Measurements from ENCODE around the gene SLC24A1. TPM values are rescaled to one million over a fixed set of nuclear protein-coding genes. Genes with fewer than 3 reads are reported as not detected.
A peak's percentile ranks its signal among the peaks of the same experiment; 100 is the strongest.

The SLC24A1 gene
- total and polyA plus RNA-seq, 2 of the 4 experiments (the other 2 are of a cell fraction): 3.6 to 4.9 TPM

- ChIA-PET POLR2A (ENCODE audit: unreplicated experiment) (no interaction called here), CTCF (interaction anchor here (1.7 kb wide), 1 partner anchor 164 kb away, joined by 4 read pairs; no protein-coding TSS in a partner anchor)
- Histone ChIP-seq H2BK5ac (ENCODE audit: low read depth, low read length, poor library complexity, severe bottlenecking) (no peak overlapping the region), H3K4ac (ENCODE audit: low read depth, low read length) (no peak overlapping the region), H3K56ac (ENCODE audit: extremely low read depth, insufficient read depth, low read length) (no peak overlapping the region), H3K9me3 (ENCODE audit: control insufficient read depth, insufficient read depth, low read length) (no peaks in the 10 kb centered on the region), H3K79me1 (ENCODE audit: low read depth in 1 of 2, low read length in 2 of 2) (no peaks in the 10 kb centered on the region), H2BK20ac (ENCODE audit: low read depth, low read length) (no peak overlapping the region), H4K8ac (ENCODE audit: low read depth in 2 of 2, low read length in 2 of 2) (no peak overlapping the region), H2AK9ac (replicated peaks; ENCODE audit: low read depth, low read length, poor library complexity) (no peak overlapping the region), H3K36me3 (ENCODE audit: control insufficient read depth, insufficient read depth, low read length) (peaks cover 6% of the 10 kb centered on the region), H3K4me3 (ENCODE audit: insufficient read depth, low read depth, low read length) (no peak overlapping the region), H3K27me3 (ENCODE audit: control insufficient read depth, insufficient read depth, low read length) (no peaks in the 10 kb centered on the region), H4K91ac (ENCODE audit: insufficient read depth, low read depth, low read length) (no peak overlapping the region), H3K9ac (ENCODE audit: low read depth, low read length) (no peak overlapping the region), H3K9me1 (ENCODE audit: insufficient read depth, low read length) (peaks cover 8% of the 10 kb centered on the region; the same call in 1 of the 2 replicates), H2BK120ac (ENCODE audit: low read depth, low read length) (no peak overlapping the region), H3K27ac (ENCODE audit: insufficient read depth, low read length) (no peak overlapping the region), H3K23ac (ENCODE audit: low read depth, low read length) (no peak overlapping the region), H3K4me2 (ENCODE audit: low read depth, low read length) (no peak overlapping the region), H4K5ac (ENCODE audit: low read depth, low read length) (no peak overlapping the region), H3K14ac (replicated peaks; ENCODE audit: low read depth, low read length) (no peak overlapping the region), H2BK15ac (ENCODE audit: low read depth, low read length) (no peak overlapping the region), H2AK5ac (ENCODE audit: low read depth, low read length) (no peak overlapping the region), H2AFZ (replicated peaks; ENCODE audit: low read length, poor library complexity) (no peak overlapping the region), H3K4me1 (ENCODE audit: control insufficient read depth, insufficient read depth, low read length) (peaks cover 2% of the 10 kb centered on the region), H3K18ac (ENCODE audit: low read depth, low read length) (no peak overlapping the region), H4K20me1 (ENCODE audit: insufficient read depth, low read length) (no peaks in the 10 kb centered on the region)
- DNase-seq (no peak), ATAC-seq (ENCODE audit: low read depth) (no peak)
- TF ChIP-seq RCOR1 (IDR thresholded peaks at IDR 0.05; ENCODE audit: insufficient replicate concordance, low read length): no peak
- no peak for TF ChIP-seq CTCF (conservative IDR thresholded peaks at IDR 0.05; ENCODE audit: low read depth, low read length)
- no peak for TF ChIP-seq MAZ (IDR thresholded peaks at IDR 0.05; ENCODE audit: borderline replicate concordance, low read depth, low read length)
- no peak for TF ChIP-seq MXI1 (IDR thresholded peaks at IDR 0.05; ENCODE audit: borderline replicate concordance, low read depth, low read length)
- TF ChIP-seq RFX5 (IDR thresholded peaks at IDR 0.05; ENCODE audit: low read depth, low read length): no peak
- TSS peak; percentile 45 for BruUV-seq (replicated peaks)
- in situ Hi-C loops (cut with MboI; ENCODE audit: low sequenced_read_pairs) (no loop called here), dilution Hi-C loops (cut with HindIII; ENCODE audit: low sequenced_read_pairs, unreplicated experiment) (no loop called here), intact Hi-C loops (cut with micrococcal nuclease) (no loop called here)
- WGBS, 2 experiments (ENCODE audit: extremely low coverage in 2 of 2, insufficient read length in 1 of 2): no CpG with 5 or more reads among the region's 4 CpGs
Measured at GRCh38 chr15:65659502-65660052, 37.8 kb downstream of the SLC24A1 start.
